Esophagus squamous epithelium (tissue), 5 donors: ENCODE data around the gene CD83. TPM values are rescaled to one million over a fixed set of nuclear protein-coding genes. Genes with fewer than 3 reads are reported as not detected.
A peak's percentile ranks its signal among the peaks of the same experiment; 100 is the strongest.

Experiments used
- DNase-seq: peaks from one replicate; lab custom pipeline; 2025; lab: John Stamatoyannopoulos, UW
- H3K27ac ChIP-seq, 4 donors: fragments of 200-600 bp; sonication (generic); one replicate each; pipeline ENCODE4 v1.5.1; 2016 to 2019; ENCODE audit warnings: mild to moderate bottlenecking in 1 of 4
- H3K27me3 ChIP-seq, 4 donors: fragments of 200-600 bp; sonication (generic); 1 replicate in 3 of 4; 2 replicates in 1 of 4; pipeline versions ENCODE4 v1.5.1 to v1.6.0; 2017 to 2021; ENCODE audit warnings: antibody characterized with exemption in 1 of 4
- H3K36me3 ChIP-seq, 3 donors: fragments of 200-600 bp; sonication (generic); one replicate each; pipeline ENCODE4 v1.5.1; 2016 to 2019
- H3K4me1 ChIP-seq, 3 donors: fragments of 200-600 bp; sonication (generic); one replicate each; pipeline ENCODE4 v1.5.1; 2017 to 2019
- H3K4me3 ChIP-seq, 4 donors: fragments of 200-600 bp; sonication (generic); 1 replicate in 3 of 4; 2 replicates in 1 of 4; pipeline ENCODE4 v1.5.1; 2016 to 2019; ENCODE audit warnings: mild to moderate bottlenecking in 2 of 4, moderate library complexity in 1 of 4
- H3K9me3 ChIP-seq, 3 donors: fragments of 200-600 bp; sonication (generic); one replicate each; pipeline ENCODE4 v1.5.1; 2016 to 2019
- POLR2A ChIP-seq, 4 donors: fragments of 450-650 bp; IDR thresholded peaks; one replicate each; pipeline ENCODE4 v1.6.1; 2017; ENCODE audit warnings: antibody characterized with exemption in 4 of 4, mild to moderate bottlenecking in 4 of 4, moderate library complexity in 3 of 4
- WGBS, 2 donors: methylation state at CpG; one replicate each; pipeline ENCODE4 v1.1.5; 2018; 5-methylcytosine and 5-hydroxymethylcytosine counted together
- intact Hi-C: fragments of 100-400 bp; cut with DNase I; formaldehyde crosslinking; loops from one replicate; pipeline ENCODE4 v1.15.0; 2022
- total RNA-seq, 4 donors: library from RNA; depleted of rRNA; stranded (reverse); fragments of >200 nt; gene quantifications; one replicate each; pipeline ENCODE4 v1.1.0, GENCODE V29; 2016
- TF ChIP-seq, protein P1 (sequence below), 6 experiments: fragments of 450-650 bp in 4 of 6; fragments of 200-600 bp in 2 of 6; sonication (generic) in 2 of 6; IDR thresholded peaks; one replicate each; pipeline ENCODE4 v1.5.1; 2016 to 2019; ENCODE audit warnings: antibody characterized with exemption in 6 of 6, mild to moderate bottlenecking in 4 of 6, moderate library complexity in 4 of 6
- donor health status: DM: yes; HTN: yes; CAD: no.

The CD83 gene
- total RNA-seq, 4 donors from 2014 or later = 0.56 to 2.8 (median 1.1) TPM

DNA sequence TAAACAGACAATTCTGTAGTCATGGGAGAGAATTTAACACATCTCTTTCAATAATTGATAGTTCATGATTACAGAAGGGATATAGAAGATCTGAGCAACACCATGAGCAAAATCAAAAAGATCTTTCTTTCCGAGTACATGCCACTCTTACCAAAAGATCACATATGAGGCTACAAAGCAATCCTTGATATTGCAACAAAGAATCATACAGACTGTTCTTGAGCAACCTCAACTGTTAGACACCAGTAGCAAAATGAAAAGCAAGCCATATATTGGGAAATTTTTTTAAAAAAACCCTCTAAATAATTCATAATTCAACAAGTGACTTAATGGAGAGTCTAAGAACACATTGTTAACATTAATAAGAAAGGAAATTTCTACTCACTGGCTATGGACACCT is 3.6 kb upstream of the CD83 start:
- Histone ChIP-seq H3K27ac (no peak overlapping the region), H3K9me3 (no peaks in the 10 kb centered on the region), H3K4me1 (peaks cover 7 to 19% (median 8%) of the 10 kb centered on the region in 3 donors), H3K27me3 (peaks cover 0 to 7% (median 0%) of the 10 kb centered on the region in 4 donors), H3K4me3 (no peak overlapping the region), H3K36me3 (no peaks in the 10 kb centered on the region)
- DNase-seq = no peak
- WGBS, 2 donors = 58 to 84% methylated on average over 1 of the region's 1 CpG
- TF ChIP-seq, protein P1, sequence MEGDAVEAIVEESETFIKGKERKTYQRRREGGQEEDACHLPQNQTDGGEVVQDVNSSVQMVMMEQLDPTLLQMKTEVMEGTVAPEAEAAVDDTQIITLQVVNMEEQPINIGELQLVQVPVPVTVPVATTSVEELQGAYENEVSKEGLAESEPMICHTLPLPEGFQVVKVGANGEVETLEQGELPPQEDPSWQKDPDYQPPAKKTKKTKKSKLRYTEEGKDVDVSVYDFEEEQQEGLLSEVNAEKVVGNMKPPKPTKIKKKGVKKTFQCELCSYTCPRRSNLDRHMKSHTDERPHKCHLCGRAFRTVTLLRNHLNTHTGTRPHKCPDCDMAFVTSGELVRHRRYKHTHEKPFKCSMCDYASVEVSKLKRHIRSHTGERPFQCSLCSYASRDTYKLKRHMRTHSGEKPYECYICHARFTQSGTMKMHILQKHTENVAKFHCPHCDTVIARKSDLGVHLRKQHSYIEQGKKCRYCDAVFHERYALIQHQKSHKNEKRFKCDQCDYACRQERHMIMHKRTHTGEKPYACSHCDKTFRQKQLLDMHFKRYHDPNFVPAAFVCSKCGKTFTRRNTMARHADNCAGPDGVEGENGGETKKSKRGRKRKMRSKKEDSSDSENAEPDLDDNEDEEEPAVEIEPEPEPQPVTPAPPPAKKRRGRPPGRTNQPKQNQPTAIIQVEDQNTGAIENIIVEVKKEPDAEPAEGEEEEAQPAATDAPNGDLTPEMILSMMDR (IDR thresholded peaks at IDR 0.05) = no peak
- no peak for TF ChIP-seq POLR2A (IDR thresholded peaks at IDR 0.05)
- intact Hi-C loops = no loop called here

DNA sequence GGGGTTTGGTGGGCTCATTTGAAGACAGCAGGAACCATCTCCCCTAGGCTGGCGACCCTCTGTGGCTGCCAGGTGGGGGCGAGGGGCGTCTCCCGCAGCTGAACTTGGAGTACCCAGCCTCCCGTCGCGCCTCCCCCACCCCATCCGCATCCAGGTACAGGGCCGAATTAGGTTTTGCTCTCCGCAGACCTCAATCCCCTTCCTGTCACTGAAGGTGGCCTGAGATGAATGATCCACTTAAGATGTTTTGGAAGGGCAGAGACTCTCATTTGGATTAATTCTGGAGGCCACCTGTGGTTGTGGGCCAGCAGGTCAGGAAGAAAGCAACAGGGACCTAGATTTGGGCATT is 493 bp downstream of the CD83 start:
- intact Hi-C loops = no loop called here
- H3K4me1 ChIP-seq = peaks cover 7 to 24% (median 8%) of the 10 kb centered on the region in 3 donors
- H3K36me3 ChIP-seq = no peaks in the 10 kb centered on the region
- H3K4me3 ChIP-seq = peak overlapping the region; percentile 46 to 82 (median 64)
- H3K9me3 ChIP-seq = no peaks in the 10 kb centered on the region
- 30% methylated on average over 3 to 6 of the region's 10 CpGs for WGBS, 2 donors
- no peak for TF ChIP-seq POLR2A (IDR thresholded peaks at IDR 0.05)
- TF ChIP-seq, protein P1 (IDR thresholded peaks at IDR 0.05) = no peak
- H3K27ac ChIP-seq = peak overlapping the region in 3 of 4 donors; percentile 46 to 67 (median 57)
- no peak for DNase-seq
- H3K27me3 ChIP-seq = peaks cover 0 to 7% (median 0%) of the 10 kb centered on the region in 4 donors

DNA sequence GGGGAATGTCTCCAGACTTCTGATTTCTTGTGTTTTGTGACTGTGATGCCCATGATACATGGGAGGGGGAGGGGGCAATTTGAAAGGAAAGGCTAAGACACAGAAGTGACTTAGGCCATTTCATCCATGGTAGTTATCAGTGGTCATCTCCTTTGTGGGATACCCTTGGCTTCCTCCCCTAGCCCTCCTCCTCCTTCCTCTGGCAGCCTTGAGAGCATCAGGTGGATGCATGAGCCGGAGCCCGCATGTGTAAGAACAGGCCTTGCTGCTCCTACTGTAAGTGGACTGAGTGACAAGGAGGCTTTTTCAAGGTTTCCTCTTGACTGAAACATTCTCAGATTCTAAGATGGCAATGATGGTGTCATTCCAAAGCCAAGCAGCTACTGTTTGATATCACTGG is 874 bp downstream of the CD83 start:
- no peaks in the 10 kb centered on the region for H3K9me3 ChIP-seq
- H3K4me3 ChIP-seq = peak overlapping the region in 3 of 4 donors; percentile 63 to 82 (median 65)
- no peak for DNase-seq
- peak overlapping the region in 2 of 4 donors; percentile 57 to 67 for H3K27ac ChIP-seq
- intact Hi-C loops = no loop called here
- TF ChIP-seq POLR2A (IDR thresholded peaks at IDR 0.05) = no peak
- TF ChIP-seq, protein P1 (IDR thresholded peaks at IDR 0.05) = no peak
- H3K27me3 ChIP-seq = peaks cover 0 to 7% (median 0%) of the 10 kb centered on the region in 4 donors
- H3K36me3 ChIP-seq = no peaks in the 10 kb centered on the region
- H3K4me1 ChIP-seq = peaks cover 7 to 24% (median 8%) of the 10 kb centered on the region in 3 donors
- WGBS, 2 donors = 69% methylated on average over 2 of the region's 2 CpGs; no CpG with 5 or more reads in 1 of the 2 donors

DNA sequence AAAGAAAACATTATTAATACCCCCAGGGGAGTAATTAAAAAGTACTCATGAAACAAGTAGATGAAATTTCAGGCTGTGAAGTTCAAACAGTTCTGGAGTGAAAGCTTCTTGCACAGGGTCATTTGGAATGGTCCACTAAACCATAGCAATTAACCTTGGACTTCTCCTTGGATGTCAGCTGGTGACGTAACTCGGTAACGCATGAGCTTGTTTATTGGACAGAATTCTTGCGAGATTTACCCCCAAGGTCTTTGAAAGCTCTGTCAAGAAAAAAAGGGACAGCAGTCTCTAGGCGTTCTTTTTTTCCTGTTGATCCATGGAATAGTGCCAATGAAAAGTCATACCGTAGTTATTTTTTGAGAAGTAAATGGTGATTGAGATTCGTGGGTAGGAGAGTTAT is 2.2 kb downstream of the CD83 start:
- Histone ChIP-seq H3K4me1 (peaks cover 7 to 24% (median 8%) of the 10 kb centered on the region in 3 donors), H3K4me3 (no peak overlapping the region), H3K27me3 (peaks cover 0 to 7% (median 0%) of the 10 kb centered on the region in 4 donors), H3K36me3 (no peaks in the 10 kb centered on the region), H3K9me3 (no peaks in the 10 kb centered on the region), H3K27ac (no peak overlapping the region)
- WGBS, 2 donors = 73 to 74% methylated on average over 7 of the region's 7 CpGs
- intact Hi-C loops = no loop called here
- no peak for TF ChIP-seq POLR2A (IDR thresholded peaks at IDR 0.05)
- TF ChIP-seq, protein P1 (IDR thresholded peaks at IDR 0.05) = no peak
- DNase-seq = no peak

DNA sequence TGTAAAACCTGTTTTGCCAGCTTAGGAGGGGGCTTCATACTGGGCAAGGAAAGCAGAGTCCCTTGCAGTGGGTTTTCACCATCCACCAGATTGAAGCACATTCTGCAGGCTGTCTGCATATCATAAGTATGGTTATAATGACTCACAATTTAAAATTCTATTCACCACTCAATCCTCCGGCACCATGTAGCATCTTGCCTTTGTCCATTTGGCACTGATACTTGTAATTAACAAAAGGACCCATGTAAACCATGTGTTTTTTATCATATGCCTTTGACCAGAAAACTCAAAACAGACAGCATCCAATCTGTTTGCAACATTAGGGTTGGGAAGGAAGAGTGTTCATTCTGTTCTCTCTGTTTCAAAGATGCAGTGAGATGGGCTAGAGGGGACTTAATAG is 3.0 kb downstream of the CD83 start:
- H3K27me3 ChIP-seq = peaks cover 0 to 7% (median 0%) of the 10 kb centered on the region in 4 donors
- DNase-seq = no peak
- intact Hi-C loops = no loop called here
- no peak overlapping the region for H3K4me3 ChIP-seq
- 35 to 67% methylated on average over 1 of the region's 1 CpG for WGBS, 2 donors
- H3K27ac ChIP-seq = no peak overlapping the region
- peaks cover 7 to 24% (median 8%) of the 10 kb centered on the region in 3 donors for H3K4me1 ChIP-seq
- H3K9me3 ChIP-seq = no peaks in the 10 kb centered on the region
- no peaks in the 10 kb centered on the region for H3K36me3 ChIP-seq
- TF ChIP-seq, protein P1 (IDR thresholded peaks at IDR 0.05) = no peak
- TF ChIP-seq POLR2A (IDR thresholded peaks at IDR 0.05) = no peak
